SH-SY5Y (cell line): ENCODE results near the gene SLX9.

Experiments used
- GATA2 ChIP-seq: IDR thresholded peaks from 2 replicates; pipeline ENCODE4 v1.6.1; 2011; ENCODE audit warnings: mild to moderate bottlenecking, low read depth, low read length
- GATA3 ChIP-seq: IDR thresholded peaks from 2 replicates; pipeline ENCODE4 v1.6.1; 2011; ENCODE audit warnings: low read depth, mild to moderate bottlenecking, low read length, moderate library complexity

The SLX9 gene

DNA sequence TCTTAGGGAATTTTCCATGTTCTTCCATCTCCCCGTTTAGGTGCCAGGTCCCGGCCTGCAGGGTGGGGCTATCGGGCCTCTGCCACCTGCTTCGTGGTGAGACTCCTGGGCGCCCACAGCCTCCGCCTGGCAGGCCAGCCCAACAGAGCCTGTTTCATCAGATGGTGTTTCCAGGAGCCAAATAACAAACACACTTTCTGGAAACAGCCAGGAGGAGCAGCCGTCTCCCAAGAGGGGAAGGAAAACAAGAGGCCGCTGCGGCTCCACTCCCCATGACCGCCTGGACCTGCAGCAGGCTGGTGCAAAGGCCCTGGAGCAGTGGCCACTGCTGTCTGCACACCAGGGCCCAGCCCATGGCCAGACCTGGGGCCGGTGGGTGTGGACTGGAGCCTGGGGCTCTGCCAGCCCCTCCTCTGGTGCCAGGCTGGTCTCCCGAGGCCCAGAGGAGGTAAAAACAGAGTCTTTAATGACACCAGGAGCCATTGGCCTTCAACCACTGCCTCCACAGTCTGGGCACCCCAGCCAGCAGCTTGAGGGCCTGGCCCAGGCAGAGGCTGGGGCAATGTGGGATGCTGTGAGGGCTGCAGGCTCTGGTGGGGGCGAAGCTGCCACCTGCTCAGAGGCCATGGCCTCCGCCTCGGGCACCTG, 55.0 kb downstream of the SLX9 start:
- TF ChIP-seq GATA3 = no peak

DNA sequence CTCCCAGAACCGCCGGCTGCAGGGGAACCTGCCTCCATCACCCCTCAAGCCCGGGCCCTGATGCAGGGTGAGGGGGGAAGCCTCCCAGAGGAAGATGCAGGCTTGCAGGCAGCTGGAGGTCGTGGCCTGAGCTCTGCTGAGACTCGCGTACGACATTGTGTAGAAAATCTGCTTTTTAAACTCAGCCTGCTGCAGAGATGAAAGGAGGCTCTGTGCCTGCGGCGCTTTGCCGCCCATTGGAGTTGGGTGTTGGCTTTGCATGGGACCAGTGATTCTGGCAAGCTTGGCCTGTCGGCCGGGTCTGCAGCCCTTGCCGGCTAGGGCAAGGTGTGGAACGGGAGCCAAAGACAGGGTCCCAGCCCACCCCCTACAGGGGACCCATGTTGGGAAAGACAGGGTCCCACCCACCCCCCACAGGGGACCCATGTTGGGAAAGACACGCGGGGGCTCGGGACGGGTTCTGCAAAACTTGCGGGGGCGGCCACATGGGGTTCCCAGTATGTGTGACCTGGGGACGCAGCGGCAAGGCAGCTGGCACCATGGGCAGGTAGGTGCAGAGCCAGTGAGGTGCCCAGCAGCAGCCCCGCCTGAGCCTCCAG, 55.6 kb downstream of the SLX9 start:
- TF ChIP-seq GATA2 (no peak), GATA3 (no peak)

- TF ChIP-seq GATA3 (no peak), GATA2 (no peak)
These were observed 56.3 kb downstream of the SLX9 start for GRCh38 chr21:44996096-44996495.

DNA sequence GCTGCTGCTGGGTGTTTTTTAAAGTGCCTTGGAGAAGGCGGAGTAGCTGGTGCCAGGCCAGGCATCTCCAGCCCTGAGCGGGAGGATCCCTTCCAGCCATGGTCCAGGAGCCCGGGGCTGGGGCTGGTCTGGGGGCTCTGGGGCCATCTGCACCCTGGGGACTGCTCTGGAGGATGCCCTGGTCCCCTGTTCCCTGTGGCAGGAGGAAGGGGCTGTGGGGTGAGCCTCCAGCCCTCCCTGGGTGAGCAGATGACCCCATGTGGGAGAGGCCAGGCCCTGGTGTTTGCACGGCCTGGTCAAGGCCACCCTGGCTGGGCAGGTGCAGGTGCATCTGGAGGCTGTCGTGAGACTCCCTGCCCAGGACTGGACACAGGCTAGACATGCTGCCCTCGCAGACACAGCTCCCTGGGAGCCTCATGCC, 56.7 kb downstream of the SLX9 start:
- no peak for TF ChIP-seq GATA2
- TF ChIP-seq GATA3 = no peak

- no peak for TF ChIP-seq GATA2
- no peak for TF ChIP-seq GATA3
These were observed 57.4 kb downstream of the SLX9 start for GRCh38 chr21:44996983-44997936.

DNA sequence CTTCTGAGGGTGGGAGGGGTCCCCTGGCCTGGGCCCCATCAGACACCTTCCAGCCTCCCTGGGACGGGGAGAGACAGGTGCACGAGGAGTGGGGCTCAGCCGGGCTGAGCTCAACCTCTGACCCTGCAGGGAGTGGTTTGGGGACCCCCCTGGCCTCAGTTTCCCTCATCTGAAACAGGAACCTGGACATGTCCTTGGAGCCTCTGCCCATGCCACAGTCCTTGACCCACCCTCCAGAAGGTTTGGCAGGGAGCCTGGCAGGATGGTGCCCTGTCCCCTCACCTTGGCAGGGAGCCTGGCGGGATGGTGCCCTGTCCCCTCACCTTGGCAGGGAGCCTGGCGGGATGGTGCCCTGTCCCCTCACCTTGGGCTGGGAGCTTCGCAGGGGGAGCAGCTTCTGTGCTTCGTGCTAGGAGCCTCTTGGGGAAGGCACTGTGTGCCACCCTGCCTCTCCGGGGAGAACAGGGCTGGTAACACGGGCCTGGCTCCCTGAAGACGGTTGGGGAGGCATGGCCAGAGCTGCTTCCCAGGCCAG, 58.3 kb downstream of the SLX9 start:
- TF ChIP-seq GATA3 (no peak), GATA2 (no peak)

DNA sequence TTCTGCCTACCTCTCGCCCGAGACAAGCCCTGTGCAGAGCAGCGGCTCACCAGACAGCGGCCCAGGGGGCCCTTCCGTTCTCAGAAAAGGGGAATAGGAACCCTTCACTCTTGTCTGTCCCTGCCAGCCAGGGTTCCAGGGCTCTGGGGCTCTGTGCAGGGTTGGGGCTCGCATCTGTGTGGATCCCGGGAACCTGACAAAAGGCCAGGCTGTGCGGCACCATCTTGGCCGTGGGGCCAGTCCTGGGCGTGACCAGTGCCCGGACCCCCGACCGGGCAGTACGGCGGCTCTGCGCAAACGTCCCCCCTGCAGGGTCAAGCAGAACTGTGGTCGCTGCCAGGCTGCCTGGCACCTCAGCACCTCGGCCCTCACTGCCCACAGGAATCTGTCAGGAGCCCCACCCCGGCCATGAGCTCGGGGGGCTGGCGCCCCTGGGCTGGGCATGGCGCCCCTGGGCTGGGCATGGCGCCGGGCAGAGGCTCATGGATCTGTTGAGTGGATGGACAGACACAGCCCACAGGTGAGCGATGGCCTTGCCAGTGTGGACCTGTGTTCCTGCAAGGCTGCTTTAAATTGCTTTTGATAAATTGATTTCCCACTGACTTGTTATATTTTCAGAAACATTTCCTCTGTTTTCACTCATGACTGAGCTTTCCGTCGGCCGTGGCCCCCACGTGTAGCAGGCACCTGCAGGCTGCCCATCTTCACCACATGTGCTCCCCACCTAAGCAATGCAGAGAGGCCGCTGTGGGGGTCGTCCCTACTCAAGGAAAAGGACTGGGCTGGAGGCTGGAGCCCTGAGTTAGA, 59.0 kb downstream of the SLX9 start:
- no peak for TF ChIP-seq GATA3
- TF ChIP-seq GATA2 = no peak

GRCh38 chr21:44999428-44999971, 59.7 kb downstream of the SLX9 start:
- TF ChIP-seq GATA2 = no peak
- no peak for TF ChIP-seq GATA3

DNA sequence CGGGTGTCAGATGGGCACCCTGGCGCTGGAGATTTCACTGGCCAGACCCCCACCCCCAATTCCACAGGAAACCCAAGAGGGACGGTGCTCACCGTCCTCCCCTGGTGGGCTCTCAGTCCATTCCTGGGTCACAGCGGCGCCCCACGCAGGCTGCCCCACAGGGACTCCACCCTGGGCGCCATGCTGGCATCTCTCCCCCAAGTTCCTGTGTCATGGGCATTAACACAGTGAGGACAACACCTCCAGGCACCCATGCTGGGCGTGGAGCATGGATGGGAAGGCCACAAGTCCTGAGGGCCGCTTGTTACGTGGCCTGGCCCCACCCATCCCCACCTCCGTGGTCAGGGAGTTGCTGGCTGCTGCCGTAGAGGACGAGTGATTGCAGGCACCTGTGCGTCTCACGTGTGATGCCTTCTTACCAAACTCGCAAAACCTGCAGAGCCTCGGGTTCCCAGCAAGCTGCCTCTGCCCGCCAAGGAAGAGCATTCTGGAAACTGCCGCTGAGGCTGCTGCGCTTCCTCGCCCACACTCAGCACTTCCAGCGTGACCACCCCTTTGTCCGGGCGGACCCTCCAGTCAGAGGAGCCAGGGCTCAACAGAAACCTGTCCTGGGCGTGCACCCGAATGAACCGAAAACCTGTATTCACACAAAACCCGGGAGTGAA, 60.3 kb downstream of the SLX9 start:
- TF ChIP-seq GATA3 (no peak), GATA2 (no peak)

DNA sequence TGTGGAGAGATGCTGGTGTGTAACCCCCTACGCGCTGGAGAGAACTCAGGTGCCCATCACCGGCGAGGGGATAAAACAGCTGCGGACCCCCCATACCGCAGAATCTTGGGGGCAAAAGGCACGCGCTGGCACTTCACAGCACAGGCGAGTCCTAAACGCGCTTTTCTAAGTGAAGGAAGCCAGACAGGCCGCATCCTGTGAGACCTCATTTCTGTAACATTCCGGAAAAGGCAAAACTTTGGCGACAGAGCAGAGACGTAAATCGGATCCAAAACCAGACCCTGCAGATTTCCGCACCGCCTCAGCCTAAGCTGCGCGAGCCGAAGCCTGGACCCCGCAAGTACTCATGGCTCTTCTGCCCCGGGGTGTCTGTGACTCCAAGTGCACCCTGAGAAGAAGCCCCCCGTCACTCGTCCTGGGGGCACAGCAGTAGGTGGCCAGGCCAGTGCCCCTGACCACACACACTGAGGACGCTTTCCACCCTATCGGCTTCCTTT, 60.9 kb downstream of the SLX9 start:
- TF ChIP-seq GATA2 (no peak), GATA3 (no peak)

GRCh38 chr21:45001134-45002095, 61.6 kb downstream of the SLX9 start:
- TF ChIP-seq GATA3 (no peak), GATA2 (no peak)

- no peak for TF ChIP-seq GATA3
- TF ChIP-seq GATA2 = no peak
These were observed 62.8 kb downstream of the SLX9 start for GRCh38 chr21:45002381-45003204.
